Ascending aorta (tissue), 2 donors: Measurements from ENCODE around the gene EPHX1. TPM values are rescaled to one million over a fixed set of nuclear protein-coding genes. Genes with fewer than 3 reads are reported as not detected.
"Not testable (repeated sequence)": the region's sequence is repeated elsewhere in the genome, so short reads cannot be mapped to it uniquely, and the experiment has no call there.

ENCODE experiments used
- DNase-seq, 2 donors: peaks; one replicate each; pipeline ENCODE4 v3.0.0-alpha.2; 2019; ENCODE audit warnings: low spot score in 2 of 2
- H3K27ac ChIP-seq, 2 donors: fragments of 200-600 bp; sonication (generic); one replicate each; pipeline ENCODE4 v1.5.1; 2016 to 2017; ENCODE audit warnings: mild to moderate bottlenecking in 1 of 2
- H3K27me3 ChIP-seq: fragments of 200-600 bp; sonication (generic); one replicate; pipeline ENCODE4 v1.5.1; 2017
- H3K36me3 ChIP-seq, 2 donors: fragments of 200-600 bp; sonication (generic); one replicate each; pipeline ENCODE4 v1.5.1; 2016
- H3K4me1 ChIP-seq, 2 donors: fragments of 200-600 bp; sonication (generic); one replicate each; pipeline ENCODE4 v1.5.1; 2016 to 2017; ENCODE audit warnings: mild to moderate bottlenecking in 1 of 2
- H3K4me3 ChIP-seq, 2 donors: fragments of 200-600 bp; sonication (generic); one replicate each; pipeline ENCODE4 v1.5.1; 2016 to 2017; ENCODE audit warnings: mild to moderate bottlenecking in 1 of 2
- H3K9me3 ChIP-seq, 2 donors: fragments of 200-600 bp; sonication (generic); one replicate each; pipeline ENCODE4 v1.5.1; 2016
- CTCF ChIP-seq, 3 experiments: fragments of 200-600 bp in 2 of 3; fragments of 450-650 bp in 1 of 3; sonication (generic) in 2 of 3; IDR thresholded peaks; one replicate each; pipeline ENCODE4 v1.5.1; 2016 to 2019; ENCODE audit warnings: antibody characterized with exemption in 3 of 3, mild to moderate bottlenecking in 1 of 3, moderate library complexity in 1 of 3
- intact Hi-C: fragments of 100-400 bp; cut with DNase I; formaldehyde crosslinking; loops from one replicate; pipeline ENCODE4 v1.15.1; 2023
- total RNA-seq: library from RNA; depleted of rRNA; stranded (reverse); fragments of >200 nt; gene quantifications from one replicate; pipeline ENCODE4 v1.1.0, GENCODE V29; 2016

The EPHX1 gene
- total RNA-seq, 1 donor from 2014 or later, result 127 TPM

- H3K27me3 ChIP-seq, result no peaks in the 10 kb centered on the region
- TF ChIP-seq CTCF (IDR thresholded peaks at IDR 0.05), result no peak
- peak overlapping the region; percentile 68 to 89 for H3K4me3 ChIP-seq
- no peaks in the 10 kb centered on the region for H3K36me3 ChIP-seq
- H3K9me3 ChIP-seq, result no peaks in the 10 kb centered on the region
- intact Hi-C loops, result loop anchor here (1.0 to 5.0 kb wide), 2 partner anchors 67 to 199 kb away; no protein-coding TSS in a partner anchor
- DNase-seq, result no peak
- peak overlapping the region; percentile 89 to 95 for H3K27ac ChIP-seq
- H3K4me1 ChIP-seq, result peaks cover 0 to 28% of the 10 kb centered on the region in 2 donors
Observed at GRCh38 chr1:225778337-225778669, 31.6 kb upstream of the EPHX1 start.

GRCh38 chr1:225779165-225779564 is 30.8 kb upstream of the EPHX1 start:
- Histone ChIP-seq H3K27ac (peak overlapping the region in 1 of 2 donors; percentile 31), H3K4me1 (peaks cover 0 to 33% of the 10 kb centered on the region in 2 donors), H3K4me3 (peak overlapping the region; percentile 68 to 89)
- H3K9me3 ChIP-seq, H3K27me3 ChIP-seq, DNase-seq, H3K36me3 ChIP-seq: not testable (repeated sequence)
- intact Hi-C loops, result loop anchor here (5.0 kb wide), 1 partner anchor 198 kb away; no protein-coding TSS in a partner anchor

GRCh38 chr1:225780134-225780533 is 29.8 kb upstream of the EPHX1 start:
- intact Hi-C loops, result no loop called here
- Histone ChIP-seq H3K27ac (no peak overlapping the region), H3K4me1 (peaks cover 0 to 33% of the 10 kb centered on the region in 2 donors), H3K27me3 (no peaks in the 10 kb centered on the region), H3K4me3 (peak overlapping the region in 1 of 2 donors; percentile 68), H3K36me3 (peaks cover 13 to 15% of the 10 kb centered on the region in 2 donors), H3K9me3 (no peaks in the 10 kb centered on the region)
- no peak for TF ChIP-seq CTCF (IDR thresholded peaks at IDR 0.05)
- DNase-seq, result no peak

- Histone ChIP-seq H3K27ac (no peak overlapping the region), H3K4me1 (peaks cover 0 to 33% of the 10 kb centered on the region in 2 donors), H3K4me3 (no peak overlapping the region), H3K36me3 (peaks cover 18 to 20% of the 10 kb centered on the region in 2 donors), H3K27me3 (no peaks in the 10 kb centered on the region), H3K9me3 (no peaks in the 10 kb centered on the region)
- no peak for TF ChIP-seq CTCF (IDR thresholded peaks at IDR 0.05)
- intact Hi-C loops, result no loop called here
- DNase-seq, result no peak
Observed at GRCh38 chr1:225780630-225781029, 29.3 kb upstream of the EPHX1 start.

- H3K36me3 ChIP-seq, result peaks cover 59 to 63% of the 10 kb centered on the region in 2 donors
- H3K4me1 ChIP-seq, H3K4me3 ChIP-seq, H3K9me3 ChIP-seq, DNase-seq, intact Hi-C loops, H3K27ac ChIP-seq, H3K27me3 ChIP-seq: not testable (repeated sequence)
Observed at GRCh38 chr1:225789142-225789541, 20.8 kb upstream of the EPHX1 start.

GRCh38 chr1:225794954-225795353 is 15.0 kb upstream of the EPHX1 start:
- no peaks in the 10 kb centered on the region for H3K9me3 ChIP-seq
- no peak for TF ChIP-seq CTCF (IDR thresholded peaks at IDR 0.05)
- no peaks in the 10 kb centered on the region for H3K4me1 ChIP-seq
- no peak overlapping the region for H3K27ac ChIP-seq
- intact Hi-C loops, result no loop called here
- H3K4me3 ChIP-seq, result no peak overlapping the region
- H3K36me3 ChIP-seq, result peaks cover 16% of the 10 kb centered on the region in 2 donors
- no peaks in the 10 kb centered on the region for H3K27me3 ChIP-seq
- DNase-seq, result no peak

- intact Hi-C loops, H3K27ac ChIP-seq, H3K4me1 ChIP-seq, H3K9me3 ChIP-seq, DNase-seq, H3K4me3 ChIP-seq, H3K27me3 ChIP-seq, H3K36me3 ChIP-seq: not testable (repeated sequence)
Observed at GRCh38 chr1:225796097-225796496, 13.8 kb upstream of the EPHX1 start.

- H3K4me3 ChIP-seq, intact Hi-C loops, DNase-seq: not testable (repeated sequence)
Observed at GRCh38 chr1:225801146-225801545, 8.8 kb upstream of the EPHX1 start.

More at GRCh38 chr1:225801146-225801545, 8.8 kb upstream of the EPHX1 start:
- H3K27ac ChIP-seq, H3K36me3 ChIP-seq, H3K27me3 ChIP-seq, H3K4me1 ChIP-seq, H3K9me3 ChIP-seq: not testable (repeated sequence)
